NCI-H2171 (cell line): ENCODE measurements around the gene ACSM2A.
"Not testable (repeated sequence)": the region's sequence is repeated elsewhere in the genome, so short reads cannot be mapped to it uniquely, and the experiment has no call there.

Source experiments
- DNase-seq: peaks from one replicate; lab custom pipeline; 2025; lab: John Stamatoyannopoulos, UW

The ACSM2A gene

GRCh38 chr16:20451364-20451763 lies at the start of gene ACSM2A:
Gene ACSM2A (plus strand): TSS chr16:20451521. CDS start chr16:20460115, 8,594 bp downstream.
- DNase-seq, result not testable (repeated sequence)

- DNase-seq, result no peak
Measured at GRCh38 chr16:20402651-20403050, 48.7 kb upstream of the ACSM2A start.

GRCh38 chr16:20404637-20405036 lies 46.7 kb upstream of the ACSM2A start, which contains the start of gene PDILT:
Gene PDILT (minus strand): TSS chr16:20404737. CDS start chr16:20399300, 5,437 bp downstream.
- no peak for DNase-seq

- DNase-seq, result no peak
Measured at GRCh38 chr16:20409398-20410120, 41.8 kb upstream of the ACSM2A start, which contains the start of gene ACSM5. Gene ACSM5 (plus strand): TSS chr16:20409534. CDS start chr16:20411485, 1,951 bp downstream.

- DNase-seq, result no peak
Measured at GRCh38 chr16:20410121-20410723, 41.1 kb upstream of the ACSM2A start.

- no peak for DNase-seq
Measured at GRCh38 chr16:20411055-20411454, 40.3 kb upstream of the ACSM2A start.

GRCh38 chr16:20415541-20415940 lies 35.8 kb upstream of the ACSM2A start:
- no peak for DNase-seq

GRCh38 chr16:20419093-20419492 lies 32.2 kb upstream of the ACSM2A start:
- not testable (repeated sequence) for DNase-seq

GRCh38 chr16:20421748-20422147 lies 29.6 kb upstream of the ACSM2A start:
- not testable (repeated sequence) for DNase-seq

GRCh38 chr16:20423772-20424128 lies 27.6 kb upstream of the ACSM2A start:
- DNase-seq, result not testable (repeated sequence)

- DNase-seq, result no peak
Measured at GRCh38 chr16:20424129-20424866, 27.0 kb upstream of the ACSM2A start.

- not testable (repeated sequence) for DNase-seq
Measured at GRCh38 chr16:20427401-20427797, 23.9 kb upstream of the ACSM2A start.

GRCh38 chr16:20429499-20429898 lies 21.8 kb upstream of the ACSM2A start:
- DNase-seq, result not testable (repeated sequence)

GRCh38 chr16:20430480-20430879 lies 20.8 kb upstream of the ACSM2A start:
- not testable (repeated sequence) for DNase-seq

GRCh38 chr16:20430948-20431347 lies 20.4 kb upstream of the ACSM2A start:
- no peak for DNase-seq

GRCh38 chr16:20438950-20439349 lies 12.4 kb upstream of the ACSM2A start:
- not testable (repeated sequence) for DNase-seq

- DNase-seq, result not testable (repeated sequence)
Measured at GRCh38 chr16:20439820-20440231, 11.5 kb upstream of the ACSM2A start.

- DNase-seq, result not testable (repeated sequence)
Measured at GRCh38 chr16:20440731-20441130, 10.6 kb upstream of the ACSM2A start.

- DNase-seq, result no peak
Measured at GRCh38 chr16:20441191-20441590, 10.1 kb upstream of the ACSM2A start.

GRCh38 chr16:20441859-20442258 lies 9.5 kb upstream of the ACSM2A start:
- not testable (repeated sequence) for DNase-seq

GRCh38 chr16:20446652-20447393 lies 4.5 kb upstream of the ACSM2A start:
- not testable (repeated sequence) for DNase-seq

- DNase-seq, result not testable (repeated sequence)
Measured at GRCh38 chr16:20453633-20454032, 2.3 kb downstream of the ACSM2A start.
